GM23338 (cell line): ENCODE data around the gene CALY. TPM values are rescaled to one million over a fixed set of nuclear protein-coding genes. Genes with fewer than 3 reads are reported as not detected.

Experiments used
- ATAC-seq: fragments of 200-7000 bp; cut with Tn5 transposase; 3 replicates; pipeline ENCODE4 v1.9.1; 2020
- DNase-seq: peaks from one replicate; pipeline ENCODE4 v3.0.0-alpha.2; 2015; ENCODE audit warnings: low spot score
- H2AFZ ChIP-seq: fragments of 200-600 bp; sonication (generic); 2 replicates; pipeline ENCODE4 v1.8.0; 2016; ENCODE audit warnings: antibody characterized with exemption, mild to moderate bottlenecking, moderate library complexity
- H3F3A ChIP-seq: fragments of 200-600 bp; sonication (generic); replicated peaks from 2 replicates; pipeline ENCODE4 v1.8.0; 2017; ENCODE audit warnings: antibody characterized with exemption, mixed run types, low read depth
- H3K27ac ChIP-seq: fragments of 200-600 bp; sonication (generic); 2 replicates; pipeline ENCODE4 v1.6.1; 2016; ENCODE audit warnings: low read depth
- H3K27me3 ChIP-seq: fragments of 200-600 bp; sonication (generic); 2 replicates; pipeline ENCODE4 v1.8.0; 2016; ENCODE audit warnings: mild to moderate bottlenecking, mixed run types, moderate library complexity; ENCODE audit not compliant: insufficient read depth
- H3K36me3 ChIP-seq: fragments of 200-600 bp; sonication (generic); 2 replicates; pipeline ENCODE4 v1.8.0; 2016; ENCODE audit warnings: mild to moderate bottlenecking; ENCODE audit not compliant: insufficient read depth
- H3K4me1 ChIP-seq: fragments of 200-600 bp; sonication (generic); 2 replicates; pipeline ENCODE4 v1.8.0; 2016; ENCODE audit warnings: mild to moderate bottlenecking, moderate library complexity; ENCODE audit not compliant: insufficient read depth
- H3K4me2 ChIP-seq: fragments of 200-600 bp; sonication (generic); 2 replicates; pipeline ENCODE4 v1.7.1; 2017; ENCODE audit warnings: mixed run types
- H3K4me3 ChIP-seq: fragments of 200-600 bp; sonication (generic); 2 replicates; pipeline ENCODE4 v1.6.1; 2016; ENCODE audit warnings: mixed run types
- H3K79me2 ChIP-seq: fragments of 200-600 bp; sonication (generic); replicated peaks from 2 replicates; pipeline ENCODE4 v1.8.0; 2017; ENCODE audit warnings: mild to moderate bottlenecking; ENCODE audit not compliant: insufficient read depth
- H3K9me2 ChIP-seq: fragments of 200-600 bp; sonication (generic); 2 replicates; pipeline ENCODE4 v1.8.0; 2017; ENCODE audit not compliant: insufficient read depth
- H4K20me1 ChIP-seq: fragments of 200-600 bp; sonication (generic); replicated peaks from 2 replicates; pipeline ENCODE4 v1.8.0; 2017; ENCODE audit warnings: mild to moderate bottlenecking; ENCODE audit not compliant: insufficient read depth
- H3K27ac Mint-ChIP-seq: 2 replicates; pipeline ENCODE4 v1.8.0; 2020; ENCODE audit warnings: inconsistent platforms, mild to moderate bottlenecking, moderate library complexity, mixed read lengths
- H3K27me3 Mint-ChIP-seq: 3 replicates; pipeline ENCODE4 v1.8.0; 2022; ENCODE audit warnings: low read depth, mild to moderate bottlenecking, moderate library complexity, mixed read lengths, inconsistent platforms; ENCODE audit not compliant: insufficient read depth, poor library complexity
- H3K36me3 Mint-ChIP-seq: 3 replicates; pipeline ENCODE4 v1.8.0; 2021; ENCODE audit warnings: low read depth, mild to moderate bottlenecking, inconsistent platforms, moderate library complexity, mixed read lengths
- H3K4me1 Mint-ChIP-seq: 3 replicates; pipeline ENCODE4 v1.8.0; 2020; ENCODE audit warnings: mild to moderate bottlenecking, inconsistent platforms, mixed read lengths
- H3K4me3 Mint-ChIP-seq: 3 replicates; pipeline ENCODE4 v1.8.0; 2021; ENCODE audit warnings: moderate library complexity, mild to moderate bottlenecking, inconsistent platforms, mixed read lengths
- H3K9me3 Mint-ChIP-seq: 3 replicates; pipeline ENCODE4 v1.8.0; 2020; ENCODE audit warnings: moderate library complexity, mild to moderate bottlenecking, inconsistent platforms, mixed read lengths
- CREB1 ChIP-seq: fragments of 250-450 bp; sonication (Bioruptor Pico); IDR thresholded peaks from 2 replicates; pipeline ENCODE4 v1.5.0; 2020; ENCODE audit warnings: low read depth, mild to moderate bottlenecking, moderate library complexity
- CTCF ChIP-seq, 2 experiments: fragments of 200-600 bp in 1 of 2; sonication (generic) in 1 of 2; conservative IDR thresholded peaks; 2 replicates each; pipeline versions ENCODE4 v1.5.1 to v1.6.1; 2016 to 2017; ENCODE audit warnings: antibody characterized with exemption in 2 of 2, low read depth in 2 of 2, mild to moderate bottlenecking in 2 of 2, moderate library complexity in 1 of 2
- ETS1 ChIP-seq: IDR thresholded peaks from 2 replicates; pipeline ENCODE4 v1.6.1; 2016; ENCODE audit warnings: antibody characterized with exemption
- EZH2 ChIP-seq: fragments of 200-600 bp; sonication (generic); IDR thresholded peaks from one replicate; pipeline ENCODE4 v1.8.0; 2017; ENCODE audit warnings: antibody characterized with exemption, mild to moderate bottlenecking, low read depth; ENCODE audit not compliant: unreplicated experiment
- EZH2phosphoT487 ChIP-seq: fragments of 200-600 bp; sonication (generic); IDR thresholded peaks from one replicate; pipeline ENCODE4 v1.8.1; 2018; ENCODE audit warnings: antibody characterized with exemption; ENCODE audit not compliant: unreplicated experiment
- JUNB ChIP-seq: IDR thresholded peaks from one replicate; pipeline ENCODE4 v1.6.1; 2016; ENCODE audit warnings: antibody characterized with exemption; ENCODE audit not compliant: unreplicated experiment
- NANOG ChIP-seq: IDR thresholded peaks from 2 replicates; pipeline ENCODE4 v1.6.1; 2016; ENCODE audit warnings: antibody characterized with exemption, borderline replicate concordance
- POLR2AphosphoS5 ChIP-seq: IDR thresholded peaks from 2 replicates; pipeline ENCODE4 v1.6.1; 2016; ENCODE audit warnings: antibody characterized with exemption, low read depth
- REST ChIP-seq: IDR thresholded peaks from one replicate; pipeline ENCODE4 v1.6.1; 2018; ENCODE audit warnings: antibody characterized with exemption; ENCODE audit not compliant: unreplicated experiment
- STAT1 ChIP-seq: IDR thresholded peaks from one replicate; pipeline ENCODE4 v1.6.1; 2016; ENCODE audit warnings: antibody characterized with exemption; ENCODE audit not compliant: unreplicated experiment
- ZNF114 ChIP-seq: fragments of 250-450 bp; sonication (Bioruptor Pico); IDR thresholded peaks from 2 replicates; pipeline ENCODE4 v1.5.0; 2020; ENCODE audit warnings: mild to moderate bottlenecking, moderate library complexity
- ZNF331 ChIP-seq: fragments of 250-450 bp; sonication (Bioruptor Pico); IDR thresholded peaks from 2 replicates; pipeline ENCODE4 v1.5.0; 2020; ENCODE audit warnings: low read depth, mild to moderate bottlenecking, moderate library complexity
- polyA plus RNA-seq: library from polyadenylated mRNA; unstranded; fragments of >200 nt; fragmentation: Nextera tagmentation; extraction: Ambion mirVana; gene quantifications from 2 replicates; pipeline ENCODE4 v1.2.1, GENCODE V29; 2016
- total RNA-seq: library from RNA; depleted of rRNA; stranded (reverse); fragments of >200 nt; shearing (Covaris generic); gene quantifications from 2 replicates; pipeline ENCODE4 v1.2.3, GENCODE V29; 2014

Gene CALY
- total and polyA plus RNA-seq, 2 experiments from 2014 or later = 1.0 to 8.0 TPM

- TF ChIP-seq CTCF (conservative IDR thresholded peaks at IDR 0.05; ENCODE audit: low read depth in 2 of 2) = no peak
- TF ChIP-seq NANOG = no peak
- no peak for TF ChIP-seq STAT1
- no peak for TF ChIP-seq ZNF114 (CRISPR knock-in tag)
- no peak for TF ChIP-seq POLR2AphosphoS5
- TF ChIP-seq CREB1 (CRISPR knock-in tag) = no peak
- no peak for TF ChIP-seq EZH2
- no peak for TF ChIP-seq REST
- TF ChIP-seq ETS1 = no peak
- no peak for TF ChIP-seq EZH2phosphoT487
- no peak for TF ChIP-seq ZNF331 (CRISPR knock-in tag)
These were observed 9.7 kb upstream of the CALY start (continued) for GRCh38 chr10:133346413-133346812.

- Histone ChIP-seq H3K4me2 (no peak overlapping the region), H3K9me2 (no peaks in the 10 kb centered on the region), H3K79me2 (no peaks in the 10 kb centered on the region), H3K4me3 (no peak overlapping the region), H3K4me1 (no peaks in the 10 kb centered on the region; the same call in 1 of the 2 replicates), H3K27me3 (no peaks in the 10 kb centered on the region), H2AFZ (no peak overlapping the region), H3F3A (no peaks in the 10 kb centered on the region), H3K27ac (no peak overlapping the region), H3K36me3 (no peaks in the 10 kb centered on the region), H4K20me1 (no peaks in the 10 kb centered on the region)
- H3K4me1 Mint-ChIP-seq = peaks cover 11% of the 10 kb centered on the region
- H3K9me3 Mint-ChIP-seq = peaks cover 5% of the 10 kb centered on the region; the same call in 2 of the 3 replicates
- H3K27me3 Mint-ChIP-seq = peaks cover 17% of the 10 kb centered on the region
- no peaks in the 10 kb centered on the region for H3K36me3 Mint-ChIP-seq
- H3K4me3 Mint-ChIP-seq = no peak overlapping the region
- no peak overlapping the region for H3K27ac Mint-ChIP-seq
- no peak for ATAC-seq
- no peak for DNase-seq
- no peak for TF ChIP-seq JUNB
- no peak for TF ChIP-seq EZH2
- no peak for TF ChIP-seq CTCF (conservative IDR thresholded peaks at IDR 0.05; ENCODE audit: low read depth in 2 of 2)
- TF ChIP-seq CREB1 (CRISPR knock-in tag) = no peak
- no peak for TF ChIP-seq ZNF331 (CRISPR knock-in tag)
- TF ChIP-seq ZNF114 (CRISPR knock-in tag) = no peak
- no peak for TF ChIP-seq STAT1
- no peak for TF ChIP-seq REST
- no peak for TF ChIP-seq NANOG
- TF ChIP-seq ETS1 = no peak
- TF ChIP-seq EZH2phosphoT487 = no peak
These were observed 7.5 kb upstream of the CALY start for GRCh38 chr10:133344236-133344635.
